GM18502 (cell line): ENCODE measurements around the gene TRRAP.
"Not testable (repeated sequence)": the region's sequence is repeated elsewhere in the genome, so short reads cannot be mapped to it uniquely, and the experiment has no call there.

Source experiments
- ATAC-seq: cut with Tn5 transposase; IDR thresholded peaks from one replicate; pipeline ENCODE4 v1.9.1; 2021; ENCODE audit warnings: mild to moderate bottlenecking; ENCODE audit not compliant: unreplicated experiment, poor library complexity

Gene TRRAP

DNA sequence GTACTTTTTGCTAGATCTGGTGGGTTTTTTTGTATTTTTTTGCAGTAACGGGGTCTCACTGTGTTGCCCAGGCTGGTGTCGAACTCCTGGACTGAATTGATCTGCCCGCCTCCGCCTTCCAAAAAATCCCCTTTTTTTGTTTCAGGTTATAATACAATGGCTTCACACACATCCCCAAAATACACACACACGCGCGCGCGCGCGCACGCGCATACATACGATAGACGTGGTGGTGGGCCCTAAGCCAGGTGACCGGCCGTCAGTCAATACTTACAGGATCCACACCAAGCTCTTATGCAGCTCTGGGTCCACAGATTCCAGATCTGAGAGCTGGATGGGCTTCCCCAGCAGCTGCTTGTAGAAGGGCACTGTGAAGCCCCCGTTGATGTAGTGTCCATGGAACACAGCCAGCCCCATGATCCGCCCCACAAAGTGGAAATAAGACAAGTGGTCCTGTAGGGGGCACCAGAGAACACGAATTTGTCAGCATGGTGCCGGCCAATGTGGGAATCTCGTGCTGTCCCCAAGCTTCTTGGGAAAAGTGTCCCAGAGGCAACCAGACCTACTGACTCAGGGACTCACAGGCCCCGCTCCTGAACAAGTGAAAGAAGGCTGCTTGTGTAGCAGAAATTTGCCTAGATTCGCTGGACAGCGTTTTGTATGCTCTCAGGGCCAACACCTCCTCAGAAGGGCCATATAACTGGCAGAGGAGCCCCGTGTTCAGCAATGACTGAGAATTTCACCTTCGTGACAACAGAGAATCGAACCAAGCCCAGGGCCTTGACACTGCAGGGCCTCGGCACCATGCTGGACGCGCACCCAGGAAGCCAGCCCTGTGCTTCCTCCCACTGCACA is 162.0 kb downstream of the TRRAP start:
- no peak for ATAC-seq

DNA sequence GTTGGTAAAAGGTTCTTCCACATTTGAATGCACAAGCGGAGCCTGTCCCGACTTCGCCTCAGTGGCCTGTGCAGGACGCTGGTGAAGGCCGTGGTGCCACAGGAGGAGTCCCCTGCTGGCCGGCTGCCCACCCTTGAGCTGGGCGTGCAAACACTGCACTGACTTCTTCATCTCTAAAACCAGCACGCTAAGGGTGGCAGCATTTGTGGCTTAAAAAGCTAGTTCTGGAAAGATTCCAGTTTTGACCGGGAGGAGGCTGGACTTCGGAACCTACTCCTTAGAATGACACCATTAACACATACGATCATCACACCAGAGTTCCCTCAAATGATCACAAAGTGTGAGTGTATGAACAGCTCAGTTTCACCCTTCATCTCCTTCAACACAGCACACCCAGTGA is 163.2 kb downstream of the TRRAP start:
- no peak for ATAC-seq

DNA sequence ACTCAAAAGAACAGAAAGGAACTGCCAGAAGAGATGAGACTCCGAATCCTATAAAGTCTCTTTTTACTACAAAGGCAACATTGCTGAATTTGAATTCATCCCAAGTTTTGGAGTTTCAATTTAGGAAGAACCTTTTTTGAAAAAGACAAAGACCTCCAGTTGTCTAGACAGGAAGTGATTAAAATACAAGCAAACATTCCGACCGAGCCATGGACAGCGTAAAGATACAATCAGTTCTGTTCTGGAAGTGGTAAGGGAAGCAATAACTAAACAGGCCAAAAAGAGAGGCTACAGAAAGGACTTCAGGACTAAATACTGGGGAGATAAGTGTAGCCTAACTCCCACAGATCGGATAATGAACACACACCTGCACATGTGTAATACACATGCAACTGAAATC is 164.6 kb downstream of the TRRAP start:
- ATAC-seq = no peak

DNA sequence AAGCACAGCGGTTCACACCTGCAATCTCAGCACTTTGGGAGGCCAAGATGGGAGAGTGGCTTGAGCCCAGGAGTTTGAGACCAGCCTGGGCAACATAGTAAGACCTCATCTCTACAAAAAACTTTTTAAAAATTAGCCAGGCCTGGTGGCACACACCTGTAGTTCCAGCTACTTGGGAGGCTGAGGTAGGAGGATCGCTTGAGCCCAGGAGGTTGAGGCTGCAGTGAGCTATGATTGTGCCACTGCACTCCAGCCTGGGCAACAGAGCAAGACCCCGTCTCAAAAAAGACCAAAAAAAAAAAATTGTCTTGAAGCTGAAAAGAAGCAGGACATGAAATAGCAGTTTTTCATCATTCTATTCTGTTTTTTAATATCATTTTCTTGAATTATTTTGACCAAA is 166.5 kb downstream of the TRRAP start:
- not testable (repeated sequence) for ATAC-seq

DNA sequence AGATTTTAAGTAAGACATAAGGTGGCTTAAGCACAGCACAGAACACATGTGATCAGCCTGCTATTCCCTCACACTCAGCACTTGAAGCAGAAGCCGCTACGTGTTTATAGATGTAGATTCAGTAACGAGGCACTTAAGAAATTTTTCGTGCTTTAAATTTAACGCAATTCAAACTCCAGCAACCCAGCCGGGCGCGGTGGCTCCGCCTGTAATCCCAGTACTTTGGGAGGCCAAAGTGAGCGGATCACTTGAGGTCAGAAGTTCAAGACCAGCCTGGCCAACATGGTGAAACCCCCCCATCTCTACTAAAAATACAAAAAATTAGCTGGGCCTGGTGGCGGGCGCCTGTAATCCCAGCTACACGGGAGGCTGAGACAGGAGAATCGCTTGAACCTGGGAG is 167.9 kb downstream of the TRRAP start:
- ATAC-seq = not testable (repeated sequence)

DNA sequence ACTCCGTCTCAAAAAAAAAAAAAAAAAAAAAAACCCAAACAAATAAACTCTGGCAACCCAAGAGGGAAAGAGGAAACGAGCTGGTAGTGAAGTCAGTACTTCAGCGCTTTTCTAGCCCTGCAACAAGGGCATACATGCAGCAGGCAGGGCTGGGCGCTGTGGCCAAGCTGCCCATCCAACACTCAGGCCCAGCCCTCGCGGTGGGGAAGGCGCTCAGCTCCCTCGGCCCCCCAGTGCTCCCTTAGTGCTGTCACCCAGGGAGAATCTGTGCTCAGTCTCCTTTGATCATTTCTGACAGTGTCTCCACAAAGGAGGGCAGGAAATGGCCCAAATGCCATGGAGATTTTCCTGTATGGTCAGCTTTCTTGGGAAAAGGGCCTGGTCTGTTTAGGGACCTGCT is 168.4 kb downstream of the TRRAP start:
- ATAC-seq = no peak

DNA sequence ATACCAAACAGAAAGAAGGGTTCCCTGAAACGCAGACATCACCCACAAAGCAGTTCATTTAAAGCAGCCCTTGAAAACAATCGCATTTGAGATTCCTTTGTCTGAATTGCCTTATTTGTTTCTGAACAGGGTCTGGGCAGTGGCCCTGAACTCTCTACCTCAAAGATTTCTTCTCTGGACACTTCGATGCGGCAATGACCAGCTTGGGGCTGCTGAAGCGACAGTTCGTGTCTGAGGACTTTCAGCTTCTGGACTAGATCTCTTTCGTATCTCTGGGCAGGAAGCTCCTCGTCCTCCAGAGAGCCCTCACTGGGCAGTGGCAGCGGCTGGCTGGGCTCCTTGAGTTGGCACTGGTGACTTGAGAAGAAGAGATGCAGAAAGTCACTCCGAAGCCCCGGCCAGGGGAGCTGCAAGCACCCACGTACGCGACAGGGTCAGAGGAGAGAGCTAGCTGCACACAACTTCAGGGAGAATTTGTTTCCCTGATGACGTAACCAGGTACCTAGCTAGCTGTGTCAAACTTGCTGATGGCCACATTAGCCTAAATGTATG is 169.3 kb downstream of the TRRAP start:
- ATAC-seq = no peak

DNA sequence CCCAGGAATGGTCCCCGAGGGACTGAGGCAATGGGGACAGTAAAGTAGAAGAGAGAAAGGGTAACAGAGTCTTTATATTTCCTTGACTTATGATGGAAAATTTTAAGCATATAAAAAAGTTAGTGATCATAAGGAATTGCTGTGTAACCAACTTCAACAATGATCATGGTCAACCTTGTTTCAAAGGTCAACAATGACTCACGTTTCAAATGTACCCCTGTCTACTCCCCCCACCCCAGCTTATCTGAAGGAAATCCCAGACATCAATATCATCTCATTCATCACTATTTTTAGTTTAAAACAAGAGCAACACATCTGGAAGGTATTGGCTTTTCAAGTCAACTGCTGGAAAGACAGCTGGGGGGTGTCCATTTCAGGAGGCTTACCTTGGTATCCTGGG is 172.6 kb downstream of the TRRAP start:
- ATAC-seq = no peak

DNA sequence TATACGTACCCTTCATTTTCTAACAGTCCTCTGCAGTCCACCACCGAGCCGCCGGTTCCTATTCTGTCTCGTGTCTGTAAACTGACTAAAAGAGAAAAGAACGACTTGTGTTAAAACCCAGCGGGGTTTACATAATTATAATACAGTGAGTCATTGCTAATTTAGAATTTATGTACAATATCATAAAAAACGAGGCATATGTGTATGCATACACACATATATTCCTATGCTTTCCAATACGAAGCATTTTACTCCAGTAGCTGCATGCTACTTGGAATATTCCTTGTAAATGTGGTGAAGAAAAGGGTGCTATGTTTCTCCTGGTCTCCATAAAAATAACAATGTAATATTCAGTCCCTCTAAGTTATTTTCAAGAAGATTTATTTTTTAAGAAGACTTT is 176.4 kb downstream of the TRRAP start:
- ATAC-seq = no peak

DNA sequence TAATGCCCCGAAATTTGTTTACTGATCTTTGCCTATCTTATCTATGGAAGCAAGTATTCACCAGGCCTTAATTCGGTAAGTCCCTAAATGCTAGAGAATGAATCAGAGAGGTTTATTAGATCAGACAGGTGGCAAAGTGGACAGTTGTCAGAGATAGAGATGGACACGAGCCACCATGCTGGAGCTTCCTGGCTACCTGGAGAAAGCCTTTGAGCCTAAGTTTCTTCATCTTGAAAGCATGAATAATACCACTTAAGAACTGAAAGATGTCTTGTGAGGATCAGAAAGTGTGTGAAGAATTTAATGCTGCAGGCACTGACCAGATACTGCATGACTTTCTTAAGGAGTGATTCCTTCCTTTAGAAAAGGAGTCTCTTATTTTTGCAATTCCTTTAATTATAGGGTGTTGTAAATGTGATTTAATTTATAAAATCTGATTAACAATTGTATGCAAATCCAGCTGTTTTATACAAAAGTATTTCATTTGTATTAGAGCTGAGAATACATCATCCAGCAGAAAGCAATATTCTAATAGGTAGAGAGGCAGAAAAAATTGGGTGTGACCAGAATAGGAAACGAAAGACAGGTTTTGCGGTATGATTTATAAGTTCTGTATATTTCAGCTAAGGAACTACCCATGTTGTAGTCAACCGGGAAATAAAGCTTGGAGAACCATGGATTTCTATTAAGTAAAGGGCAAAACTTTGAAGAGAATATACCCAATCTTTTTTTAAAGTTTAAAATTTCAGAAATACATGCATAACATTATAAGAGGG is 182.9 kb downstream of the TRRAP start:
- no peak for ATAC-seq
